Measurements from ENCODE around the gene CCND1.

CCND1 gene

DNA sequence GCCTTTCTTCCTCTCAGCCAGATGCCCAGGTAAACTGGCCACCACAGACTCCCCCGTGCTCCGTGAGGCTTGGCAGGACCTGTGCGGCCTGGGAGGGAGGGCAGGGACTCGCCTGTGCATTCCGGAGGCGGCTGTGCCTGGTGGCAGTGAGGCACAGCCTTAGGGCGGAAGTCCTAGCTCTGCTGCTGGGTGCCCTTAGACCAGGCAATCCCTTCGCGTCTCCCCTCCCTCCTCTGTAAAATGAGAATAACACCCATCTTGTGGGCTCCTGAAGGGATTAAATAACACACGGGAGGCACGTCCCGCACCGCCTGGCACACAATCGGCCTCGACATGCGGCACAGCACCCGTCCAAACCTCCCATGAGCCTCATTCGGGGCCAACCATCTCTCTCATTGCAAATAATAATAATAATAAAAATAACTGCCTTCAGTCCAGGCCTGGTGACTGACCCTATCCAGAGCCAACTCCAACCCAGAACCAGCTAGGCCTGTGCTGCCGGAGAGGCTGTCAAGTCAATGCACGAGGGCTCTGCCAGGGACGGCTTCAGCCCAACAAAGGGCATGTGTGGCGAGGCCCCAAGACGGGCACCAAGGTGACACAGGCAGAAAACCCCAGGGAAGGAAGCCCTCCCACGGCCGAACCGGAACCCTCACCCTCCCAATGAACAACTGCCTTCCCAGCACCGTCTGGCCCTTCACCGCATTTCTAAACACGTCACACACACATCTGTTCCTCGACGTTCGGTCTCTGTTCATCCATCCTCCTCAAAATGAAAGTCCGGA lies 26.0 kb downstream of the CCND1 start:
- H3K36me3 ChIP-seq (ENCODE audit: control insufficient read depth, insufficient read depth, low read length), result no peaks in the 10 kb centered on the region

DNA sequence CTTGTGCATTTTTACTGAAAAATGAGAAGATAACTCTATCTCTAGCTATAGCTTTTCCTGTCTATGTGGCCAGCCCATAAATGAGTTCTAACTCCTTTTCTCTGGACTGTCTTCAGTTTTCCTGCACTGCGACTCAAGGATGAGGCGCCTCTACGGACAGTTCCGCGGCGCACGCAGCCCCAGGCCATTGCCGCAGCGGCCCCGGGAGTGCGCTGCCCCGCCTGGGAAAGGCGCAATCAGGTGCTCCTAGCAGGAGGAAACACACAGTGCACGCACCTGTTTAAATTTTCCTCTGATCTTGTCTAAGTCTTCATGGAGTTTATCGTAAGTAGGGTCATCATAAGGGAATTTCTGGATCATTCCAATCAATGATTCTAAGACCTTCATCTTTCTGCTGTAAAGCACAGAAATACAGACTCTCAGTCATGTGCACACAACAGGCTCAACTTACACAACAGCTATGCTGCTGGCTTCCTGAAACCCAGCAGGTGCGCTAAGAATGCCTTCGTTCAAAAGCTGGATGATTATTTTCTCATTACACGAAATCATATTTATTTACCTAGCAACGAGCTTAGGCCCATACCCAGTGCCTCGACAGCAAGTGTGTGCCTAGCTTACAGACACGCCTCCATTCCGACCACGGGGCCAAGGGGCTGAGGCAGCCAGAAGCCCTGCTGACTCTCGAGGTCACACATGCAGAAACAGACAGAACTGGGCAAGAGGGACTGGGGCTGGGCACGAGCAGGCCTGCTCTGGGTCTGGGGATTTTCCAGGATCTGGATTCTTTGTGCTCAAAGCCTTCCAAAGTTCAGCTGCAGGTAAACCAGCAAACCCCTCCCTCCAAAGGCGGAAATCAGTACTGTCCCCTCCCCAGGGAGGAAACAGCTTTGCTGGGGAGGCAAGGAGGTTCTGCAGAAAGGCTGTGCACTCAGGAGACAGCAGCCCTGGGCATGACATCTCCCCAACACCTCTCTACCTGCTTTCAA lies 27.0 kb downstream of the CCND1 start:
- Histone ChIP-seq H3K4me2 (ENCODE audit: low read length) (no peak overlapping the region), H3K27me3 (ENCODE audit: control insufficient read depth, insufficient read depth, low read length) (no peaks in the 10 kb centered on the region), H3K9me3 (ENCODE audit: control insufficient read depth, low read length) (no peaks in the 10 kb centered on the region), H3K27ac (no peak overlapping the region), H3K79me2 (no peaks in the 10 kb centered on the region), H2AFZ (no peak overlapping the region), H3K4me3 (ENCODE audit: low read depth, low read length) (no peak overlapping the region), H3K36me3 (ENCODE audit: control insufficient read depth, insufficient read depth, low read length) (no peaks in the 10 kb centered on the region), H3K9ac (no peak overlapping the region), H3K4me1 (no peaks in the 10 kb centered on the region)
- TF ChIP-seq, protein P1, sequence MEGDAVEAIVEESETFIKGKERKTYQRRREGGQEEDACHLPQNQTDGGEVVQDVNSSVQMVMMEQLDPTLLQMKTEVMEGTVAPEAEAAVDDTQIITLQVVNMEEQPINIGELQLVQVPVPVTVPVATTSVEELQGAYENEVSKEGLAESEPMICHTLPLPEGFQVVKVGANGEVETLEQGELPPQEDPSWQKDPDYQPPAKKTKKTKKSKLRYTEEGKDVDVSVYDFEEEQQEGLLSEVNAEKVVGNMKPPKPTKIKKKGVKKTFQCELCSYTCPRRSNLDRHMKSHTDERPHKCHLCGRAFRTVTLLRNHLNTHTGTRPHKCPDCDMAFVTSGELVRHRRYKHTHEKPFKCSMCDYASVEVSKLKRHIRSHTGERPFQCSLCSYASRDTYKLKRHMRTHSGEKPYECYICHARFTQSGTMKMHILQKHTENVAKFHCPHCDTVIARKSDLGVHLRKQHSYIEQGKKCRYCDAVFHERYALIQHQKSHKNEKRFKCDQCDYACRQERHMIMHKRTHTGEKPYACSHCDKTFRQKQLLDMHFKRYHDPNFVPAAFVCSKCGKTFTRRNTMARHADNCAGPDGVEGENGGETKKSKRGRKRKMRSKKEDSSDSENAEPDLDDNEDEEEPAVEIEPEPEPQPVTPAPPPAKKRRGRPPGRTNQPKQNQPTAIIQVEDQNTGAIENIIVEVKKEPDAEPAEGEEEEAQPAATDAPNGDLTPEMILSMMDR (IDR thresholded peaks at IDR 0.05), result no peak

More for the DNA sequence above, 26.0 kb downstream of the CCND1 start:
- no peak overlapping the region for H3K4me2 ChIP-seq (ENCODE audit: low read length)
- TF ChIP-seq, protein P1 (IDR thresholded peaks at IDR 0.05), result no peak
- no peak overlapping the region for H3K4me3 ChIP-seq (ENCODE audit: low read depth, low read length)
- H3K27me3 ChIP-seq (ENCODE audit: control insufficient read depth, insufficient read depth, low read length), result no peaks in the 10 kb centered on the region
- no peaks in the 10 kb centered on the region for H3K4me1 ChIP-seq
- no peak overlapping the region for H2AFZ ChIP-seq
- no peak overlapping the region for H3K9ac ChIP-seq
- H3K79me2 ChIP-seq, result no peaks in the 10 kb centered on the region
- no peak overlapping the region for H3K27ac ChIP-seq
- no peaks in the 10 kb centered on the region for H3K9me3 ChIP-seq (ENCODE audit: control insufficient read depth, low read length)

DNA sequence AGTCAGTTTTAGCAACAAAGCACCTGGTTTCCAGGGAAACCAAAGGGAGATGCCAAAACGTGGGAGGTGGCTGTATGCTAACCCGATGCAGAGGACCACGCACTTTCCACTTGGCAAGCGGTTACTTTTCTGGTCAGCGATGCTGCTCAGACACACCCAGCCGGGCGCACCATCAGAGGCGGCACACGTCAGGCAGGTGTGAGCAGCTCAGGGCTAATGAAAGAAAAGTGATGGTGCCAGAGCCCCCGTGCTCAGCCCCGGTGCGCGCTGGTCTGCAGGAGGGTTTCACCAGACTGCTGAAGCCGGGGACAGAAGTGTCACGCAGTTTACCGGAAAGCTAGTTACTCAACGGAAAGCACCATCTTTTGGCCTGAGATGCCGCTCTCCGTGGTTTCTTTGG lies 28.5 kb downstream of the CCND1 start:
- H3K27me3 ChIP-seq (ENCODE audit: control insufficient read depth, insufficient read depth, low read length), result no peaks in the 10 kb centered on the region
- H3K79me2 ChIP-seq, result no peaks in the 10 kb centered on the region
- peaks cover 4% of the 10 kb centered on the region for H3K4me1 ChIP-seq
- no peak overlapping the region for H3K9ac ChIP-seq
- TF ChIP-seq, protein P1 (IDR thresholded peaks at IDR 0.05), result no peak
- no peak overlapping the region for H3K4me3 ChIP-seq (ENCODE audit: low read depth, low read length)
- no peaks in the 10 kb centered on the region for H3K36me3 ChIP-seq (ENCODE audit: control insufficient read depth, insufficient read depth, low read length)
- no peaks in the 10 kb centered on the region for H3K9me3 ChIP-seq (ENCODE audit: control insufficient read depth, low read length)
- no peak overlapping the region for H3K4me2 ChIP-seq (ENCODE audit: low read length)
- H3K27ac ChIP-seq, result no peak overlapping the region
- no peak overlapping the region for H2AFZ ChIP-seq

DNA sequence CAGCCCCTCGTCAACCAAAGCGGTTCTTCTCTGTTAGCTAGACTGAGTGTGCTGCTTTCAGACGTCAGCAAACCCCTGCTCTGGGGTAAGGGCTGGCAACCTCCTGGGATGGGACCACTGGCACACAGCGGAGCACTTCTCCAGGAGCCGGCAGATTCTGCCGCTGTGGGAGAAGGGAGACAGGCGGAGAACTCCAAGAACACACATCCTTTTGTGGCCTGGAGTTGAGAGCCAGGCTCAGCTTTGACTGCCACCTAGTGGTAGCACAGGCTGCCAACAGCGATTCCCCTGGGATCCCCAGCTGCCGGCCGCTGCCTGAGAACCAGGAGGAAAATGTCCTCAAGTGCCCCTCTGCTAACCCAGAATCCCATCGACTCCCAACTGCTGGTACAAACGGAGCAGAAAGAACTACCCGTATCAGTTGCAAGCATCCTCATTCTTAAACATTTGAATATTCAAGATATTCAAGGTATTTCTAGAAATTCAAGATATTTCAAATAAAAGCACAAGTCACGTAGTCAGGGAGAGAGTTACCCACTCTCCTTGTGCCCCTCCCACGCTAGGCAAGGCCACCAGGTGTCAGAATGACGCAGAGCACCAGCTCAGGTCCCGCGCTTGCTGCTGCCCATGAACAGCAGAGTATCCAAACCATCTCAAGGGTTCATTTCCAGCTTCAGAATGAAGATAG lies 29.3 kb downstream of the CCND1 start:
- Histone ChIP-seq H2AFZ (no peak overlapping the region), H3K4me2 (ENCODE audit: low read length) (no peak overlapping the region), H3K36me3 (ENCODE audit: control insufficient read depth, insufficient read depth, low read length) (no peaks in the 10 kb centered on the region), H3K9ac (no peak overlapping the region), H3K4me1 (peaks cover 4% of the 10 kb centered on the region), H3K4me3 (ENCODE audit: low read depth, low read length) (no peak overlapping the region), H3K9me3 (ENCODE audit: control insufficient read depth, low read length) (no peaks in the 10 kb centered on the region), H3K27me3 (ENCODE audit: control insufficient read depth, insufficient read depth, low read length) (no peaks in the 10 kb centered on the region), H3K27ac (no peak overlapping the region), H3K79me2 (no peaks in the 10 kb centered on the region)
- TF ChIP-seq, protein P1 (IDR thresholded peaks at IDR 0.05), result peak; percentile 79
